Stomach (tissue), 4 donors: Measurements from ENCODE around the gene ATP6V1G2.

Experiments
- EP300 ChIP-seq: sonication (generic); formaldehyde crosslinking; IDR thresholded peaks from one replicate; pipeline ENCODE4 v1.6.1; 2017; ENCODE audit warnings: antibody characterized with exemption
- POLR2A ChIP-seq, 4 donors: fragments of 450-650 bp; IDR thresholded peaks; one replicate each; pipeline ENCODE4 v1.6.1; 2016; ENCODE audit warnings: antibody characterized with exemption in 4 of 4, control low read depth in 2 of 4, mild to moderate bottlenecking in 1 of 4, moderate library complexity in 1 of 4
- TF ChIP-seq, protein P1 (sequence below), 7 experiments: fragments of 450-650 bp in 4 of 7; fragments of 200-600 bp in 3 of 7; sonication (generic) in 3 of 7; IDR thresholded peaks; one replicate each; pipeline ENCODE4 v1.5.1; 2016 to 2019; ENCODE audit warnings: antibody characterized with exemption in 7 of 7, control low read depth in 2 of 7, mild to moderate bottlenecking in 1 of 7

DNA sequence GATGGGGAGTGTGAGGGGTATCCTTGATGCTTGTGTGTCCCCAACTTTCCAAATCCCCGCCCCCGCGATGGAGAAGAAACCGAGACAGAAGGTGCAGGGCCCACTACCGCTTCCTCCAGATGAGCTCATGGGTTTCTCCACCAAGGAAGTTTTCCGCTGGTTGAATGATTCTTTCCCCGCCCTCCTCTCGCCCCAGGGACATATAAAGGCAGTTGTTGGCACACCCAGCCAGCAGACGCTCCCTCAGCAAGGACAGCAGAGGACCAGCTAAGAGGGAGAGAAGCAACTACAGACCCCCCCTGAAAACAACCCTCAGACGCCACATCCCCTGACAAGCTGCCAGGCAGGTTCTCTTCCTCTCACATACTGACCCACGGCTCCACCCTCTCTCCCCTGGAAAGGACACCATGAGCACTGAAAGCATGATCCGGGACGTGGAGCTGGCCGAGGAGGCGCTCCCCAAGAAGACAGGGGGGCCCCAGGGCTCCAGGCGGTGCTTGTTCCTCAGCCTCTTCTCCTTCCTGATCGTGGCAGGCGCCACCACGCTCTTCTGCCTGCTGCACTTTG is 29.0 kb upstream of the ATP6V1G2 start, which contains the start of gene TNF:
- TF ChIP-seq, protein P1, sequence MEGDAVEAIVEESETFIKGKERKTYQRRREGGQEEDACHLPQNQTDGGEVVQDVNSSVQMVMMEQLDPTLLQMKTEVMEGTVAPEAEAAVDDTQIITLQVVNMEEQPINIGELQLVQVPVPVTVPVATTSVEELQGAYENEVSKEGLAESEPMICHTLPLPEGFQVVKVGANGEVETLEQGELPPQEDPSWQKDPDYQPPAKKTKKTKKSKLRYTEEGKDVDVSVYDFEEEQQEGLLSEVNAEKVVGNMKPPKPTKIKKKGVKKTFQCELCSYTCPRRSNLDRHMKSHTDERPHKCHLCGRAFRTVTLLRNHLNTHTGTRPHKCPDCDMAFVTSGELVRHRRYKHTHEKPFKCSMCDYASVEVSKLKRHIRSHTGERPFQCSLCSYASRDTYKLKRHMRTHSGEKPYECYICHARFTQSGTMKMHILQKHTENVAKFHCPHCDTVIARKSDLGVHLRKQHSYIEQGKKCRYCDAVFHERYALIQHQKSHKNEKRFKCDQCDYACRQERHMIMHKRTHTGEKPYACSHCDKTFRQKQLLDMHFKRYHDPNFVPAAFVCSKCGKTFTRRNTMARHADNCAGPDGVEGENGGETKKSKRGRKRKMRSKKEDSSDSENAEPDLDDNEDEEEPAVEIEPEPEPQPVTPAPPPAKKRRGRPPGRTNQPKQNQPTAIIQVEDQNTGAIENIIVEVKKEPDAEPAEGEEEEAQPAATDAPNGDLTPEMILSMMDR (IDR thresholded peaks at IDR 0.05) = no peak
- TF ChIP-seq POLR2A (IDR thresholded peaks at IDR 0.05) (no peak), EP300 (no peak)
